Measurements from ENCODE around the gene PDLIM5.

Gene PDLIM5

DNA sequence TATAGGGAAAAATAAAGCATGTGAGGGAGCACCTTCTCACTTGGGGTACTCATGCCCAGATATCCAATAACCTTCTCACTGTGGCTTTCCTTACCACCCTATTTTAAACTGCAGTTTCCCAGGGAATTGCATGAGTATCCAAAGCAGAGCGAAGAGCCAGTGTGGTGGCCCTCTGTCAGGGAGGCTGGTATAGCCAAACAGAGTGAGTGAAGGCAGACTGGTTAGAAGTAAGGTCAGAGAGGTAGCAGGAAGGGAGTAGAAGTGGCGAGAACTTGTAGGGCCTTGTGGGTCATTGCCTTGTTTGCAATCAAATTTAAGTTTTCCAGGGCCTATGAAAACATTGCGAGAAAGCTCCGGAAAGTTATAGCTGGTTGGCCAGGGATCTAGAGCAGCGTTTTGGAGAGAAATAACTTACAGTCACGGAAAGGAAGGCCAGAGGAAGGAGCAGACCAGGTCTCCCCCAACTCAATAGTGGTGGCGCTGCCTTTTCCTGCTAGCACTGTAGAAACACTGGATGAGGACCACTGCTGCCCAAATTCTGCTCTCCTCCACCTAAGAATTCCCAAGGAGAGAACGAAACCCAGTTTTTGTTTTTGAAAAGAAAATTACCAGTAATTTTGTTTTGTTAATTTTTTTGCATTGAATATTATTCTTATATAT lies 77.2 kb downstream of the PDLIM5 start:
- Histone ChIP-seq H3K4me1 (ENCODE audit: control insufficient read depth, insufficient read depth, low read depth, low read length) (peaks cover 4% of the 10 kb centered on the region), H3K23ac (ENCODE audit: low read length in 2 of 2) (peak overlapping the region in 1 of 2 experiments; percentile 69), H3K36me3 (ENCODE audit: control insufficient read depth in 1 of 2, insufficient read depth in 2 of 2, low read depth in 1 of 2, low read length in 2 of 2) (peaks cover 5 to 14% of the 10 kb centered on the region in 2 experiments), H3K9me3 (ENCODE audit: control insufficient read depth, low read length) (no peaks in the 10 kb centered on the region), H2AK5ac (ENCODE audit: low read length, severe bottlenecking) (peak overlapping the region; percentile 90), H3K27ac (ENCODE audit: low read length, poor library complexity, severe bottlenecking) (no peak overlapping the region), H3K9ac (ENCODE audit: low read length) (no peak overlapping the region), H3K18ac (ENCODE audit: low read depth in 1 of 2, low read length in 2 of 2) (peak overlapping the region; percentile 45 to 62), H2BK15ac (ENCODE audit: low read depth, poor library complexity, severe bottlenecking) (no peak overlapping the region), H4K8ac (ENCODE audit: low read length) (peak overlapping the region; percentile 45), H2BK120ac (ENCODE audit: low read depth, low read length) (no peak overlapping the region), H3K79me1 (replicated peaks; ENCODE audit: low read length, poor library complexity, severe bottlenecking) (peaks cover 21% of the 10 kb centered on the region), H3K4me3 (ENCODE audit: insufficient read depth in 1 of 2, low read depth in 1 of 2, low read length in 2 of 2) (no peak overlapping the region), H3K4ac (ENCODE audit: low read depth in 1 of 2, low read length in 2 of 2) (peak overlapping the region in 1 of 2 experiments; percentile 16), H3K14ac (ENCODE audit: low read length in 2 of 2) (peak overlapping the region in 1 of 2 experiments; percentile 65), H4K91ac (ENCODE audit: low read length) (no peak overlapping the region), H3K4me2 (ENCODE audit: low read length, poor library complexity, severe bottlenecking) (no peak overlapping the region), H2BK5ac (ENCODE audit: low read depth, low read length, poor library complexity, severe bottlenecking) (no peak overlapping the region), H3K27me3 (ENCODE audit: control insufficient read depth in 1 of 2, insufficient read depth in 1 of 2, low read length in 2 of 2) (no peaks in the 10 kb centered on the region), H2AFZ (ENCODE audit: low read depth, low read length) (no peak overlapping the region), H2BK12ac (ENCODE audit: low read length in 2 of 2) (peak overlapping the region; percentile 28 to 84)
- no peak for DNase-seq
- 83% methylated on average over 7 of the region's 8 CpGs for whole genome bisulfite sequencing

- Histone ChIP-seq H3K23ac (ENCODE audit: low read length in 2 of 2) (no peak overlapping the region), H3K4me3 (ENCODE audit: insufficient read depth in 1 of 2, low read depth in 1 of 2, low read length in 2 of 2) (no peak overlapping the region), H3K18ac (ENCODE audit: low read depth in 1 of 2, low read length in 2 of 2) (no peak overlapping the region), H2BK5ac (ENCODE audit: low read depth, low read length, poor library complexity, severe bottlenecking) (no peak overlapping the region), H3K79me1 (replicated peaks; ENCODE audit: low read length, poor library complexity, severe bottlenecking) (peaks cover 23% of the 10 kb centered on the region), H3K27ac (ENCODE audit: low read length, poor library complexity, severe bottlenecking) (no peak overlapping the region), H3K27me3 (ENCODE audit: control insufficient read depth in 1 of 2, insufficient read depth in 1 of 2, low read length in 2 of 2) (no peaks in the 10 kb centered on the region), H2AFZ (ENCODE audit: low read depth, low read length) (no peak overlapping the region), H3K4me2 (ENCODE audit: low read length, poor library complexity, severe bottlenecking) (no peak overlapping the region), H2BK120ac (ENCODE audit: low read depth, low read length) (no peak overlapping the region), H3K36me3 (ENCODE audit: control insufficient read depth in 1 of 2, insufficient read depth in 2 of 2, low read depth in 1 of 2, low read length in 2 of 2) (peaks cover 5 to 11% of the 10 kb centered on the region in 2 experiments), H3K9me3 (ENCODE audit: control insufficient read depth, low read length) (no peaks in the 10 kb centered on the region), H3K4ac (ENCODE audit: low read depth in 1 of 2, low read length in 2 of 2) (no peak overlapping the region), H4K91ac (ENCODE audit: low read length) (no peak overlapping the region), H3K14ac (ENCODE audit: low read length in 2 of 2) (no peak overlapping the region), H2BK12ac (ENCODE audit: low read length in 2 of 2) (no peak overlapping the region), H4K8ac (ENCODE audit: low read length) (no peak overlapping the region), H2BK15ac (ENCODE audit: low read depth, poor library complexity, severe bottlenecking) (no peak overlapping the region), H3K9ac (ENCODE audit: low read length) (no peak overlapping the region), H2AK5ac (ENCODE audit: low read length, severe bottlenecking) (no peak overlapping the region), H3K4me1 (ENCODE audit: control insufficient read depth, insufficient read depth, low read depth, low read length) (peaks cover 4% of the 10 kb centered on the region)
- no peak for DNase-seq
These were observed 78.3 kb downstream of the PDLIM5 start for GRCh38 chr4:94530073-94530472.

GRCh38 chr4:94531991-94532789 lies 80.4 kb downstream of the PDLIM5 start:
- Histone ChIP-seq H2AK5ac (ENCODE audit: low read length, severe bottlenecking) (no peak overlapping the region), H3K36me3 (ENCODE audit: control insufficient read depth in 1 of 2, insufficient read depth in 2 of 2, low read depth in 1 of 2, low read length in 2 of 2) (peaks cover 3 to 11% of the 10 kb centered on the region in 2 experiments), H3K4me3 (ENCODE audit: insufficient read depth in 1 of 2, low read depth in 1 of 2, low read length in 2 of 2) (no peak overlapping the region), H3K27me3 (ENCODE audit: control insufficient read depth in 1 of 2, insufficient read depth in 1 of 2, low read length in 2 of 2) (no peaks in the 10 kb centered on the region), H3K9ac (ENCODE audit: low read length) (no peak overlapping the region), H2BK5ac (ENCODE audit: low read depth, low read length, poor library complexity, severe bottlenecking) (no peak overlapping the region), H2AFZ (ENCODE audit: low read depth, low read length) (no peak overlapping the region), H3K9me3 (ENCODE audit: control insufficient read depth, low read length) (no peaks in the 10 kb centered on the region), H4K91ac (ENCODE audit: low read length) (no peak overlapping the region), H4K8ac (ENCODE audit: low read length) (no peak overlapping the region), H3K4me1 (ENCODE audit: control insufficient read depth, insufficient read depth, low read depth, low read length) (peaks cover 3% of the 10 kb centered on the region), H3K18ac (ENCODE audit: low read depth in 1 of 2, low read length in 2 of 2) (peak overlapping the region; percentile 33 to 34), H3K4ac (ENCODE audit: low read depth in 1 of 2, low read length in 2 of 2) (no peak overlapping the region), H3K23ac (ENCODE audit: low read length in 2 of 2) (no peak overlapping the region), H3K79me1 (replicated peaks; ENCODE audit: low read length, poor library complexity, severe bottlenecking) (peaks cover 23% of the 10 kb centered on the region), H2BK15ac (ENCODE audit: low read depth, poor library complexity, severe bottlenecking) (no peak overlapping the region), H2BK120ac (ENCODE audit: low read depth, low read length) (no peak overlapping the region), H3K14ac (ENCODE audit: low read length in 2 of 2) (no peak overlapping the region), H2BK12ac (ENCODE audit: low read length in 2 of 2) (no peak overlapping the region), H3K27ac (ENCODE audit: low read length, poor library complexity, severe bottlenecking) (no peak overlapping the region), H3K4me2 (ENCODE audit: low read length, poor library complexity, severe bottlenecking) (no peak overlapping the region)
- 86% methylated on average over 9 of the region's 9 CpGs for WGBS
- peak; percentile 32 for DNase-seq

GRCh38 chr4:94533405-94534223 lies 81.9 kb downstream of the PDLIM5 start:
- Histone ChIP-seq H3K9ac (ENCODE audit: low read length) (no peak overlapping the region), H3K27ac (ENCODE audit: low read length, poor library complexity, severe bottlenecking) (no peak overlapping the region), H4K8ac (ENCODE audit: low read length) (no peak overlapping the region), H2BK15ac (ENCODE audit: low read depth, poor library complexity, severe bottlenecking) (no peak overlapping the region), H3K27me3 (ENCODE audit: control insufficient read depth in 1 of 2, insufficient read depth in 1 of 2, low read length in 2 of 2) (no peaks in the 10 kb centered on the region), H2AK5ac (ENCODE audit: low read length, severe bottlenecking) (no peak overlapping the region), H3K4me1 (ENCODE audit: control insufficient read depth, insufficient read depth, low read depth, low read length) (peaks cover 3% of the 10 kb centered on the region), H3K4me2 (ENCODE audit: low read length, poor library complexity, severe bottlenecking) (no peak overlapping the region), H3K23ac (ENCODE audit: low read length in 2 of 2) (no peak overlapping the region), H3K79me1 (replicated peaks; ENCODE audit: low read length, poor library complexity, severe bottlenecking) (peaks cover 20% of the 10 kb centered on the region), H3K36me3 (ENCODE audit: control insufficient read depth in 1 of 2, insufficient read depth in 2 of 2, low read depth in 1 of 2, low read length in 2 of 2) (peaks cover 3 to 5% of the 10 kb centered on the region in 2 experiments), H3K9me3 (ENCODE audit: control insufficient read depth, low read length) (no peaks in the 10 kb centered on the region), H4K91ac (ENCODE audit: low read length) (no peak overlapping the region), H2BK5ac (ENCODE audit: low read depth, low read length, poor library complexity, severe bottlenecking) (no peak overlapping the region), H3K4me3 (ENCODE audit: insufficient read depth in 1 of 2, low read depth in 1 of 2, low read length in 2 of 2) (no peak overlapping the region), H3K18ac (ENCODE audit: low read depth in 1 of 2, low read length in 2 of 2) (no peak overlapping the region), H2BK120ac (ENCODE audit: low read depth, low read length) (no peak overlapping the region), H3K14ac (ENCODE audit: low read length in 2 of 2) (no peak overlapping the region), H2AFZ (ENCODE audit: low read depth, low read length) (no peak overlapping the region), H3K4ac (ENCODE audit: low read depth in 1 of 2, low read length in 2 of 2) (no peak overlapping the region), H2BK12ac (ENCODE audit: low read length in 2 of 2) (no peak overlapping the region)
- 41% methylated on average over 2 of the region's 4 CpGs for WGBS
- peak; percentile 38 for DNase-seq

Measured in mesenchymal stem cell (in vitro differentiated cells and primary cell).